Neural cell (in vitro differentiated cells): ENCODE data around the gene SDF2L1. TPM values are rescaled to one million over a fixed set of nuclear protein-coding genes. Genes with fewer than 3 reads are reported as not detected.

Source experiments
- H2AFZ ChIP-seq: fragments of 200-600, 300-800 bp; sonication (generic), shearing (Covaris generic); 2 replicates; pipeline ENCODE4 v1.6.0; 2014; ENCODE audit warnings: low read depth, mild to moderate bottlenecking, antibody characterized with exemption, low read length, moderate library complexity
- H3F3A ChIP-seq: fragments of 200-600 bp; shearing (Covaris generic); 2 replicates; pipeline ENCODE4 v1.6.1; 2016; ENCODE audit warnings: mild to moderate bottlenecking, moderate library complexity, mixed read lengths, antibody characterized with exemption, low read length; ENCODE audit not compliant: insufficient read depth, poor library complexity, severe bottlenecking
- H3K27ac ChIP-seq: fragments of 200-600, 300-800 bp; sonication (generic), shearing (Covaris generic); 2 replicates; pipeline ENCODE4 v1.5.1; 2014; ENCODE audit warnings: mild to moderate bottlenecking, low read length, moderate library complexity
- H3K27me3 ChIP-seq: fragments of 300-800, 200-600 bp; sonication (generic), shearing (Covaris generic); 2 replicates; pipeline ENCODE4 v1.6.0; 2014; ENCODE audit warnings: mild to moderate bottlenecking, low read depth, low read length, moderate library complexity; ENCODE audit not compliant: insufficient read depth
- H3K36me3 ChIP-seq: fragments of 300-800, 200-600 bp; sonication (generic), shearing (Covaris generic); 2 replicates; pipeline ENCODE4 v1.5.1; 2014; ENCODE audit warnings: mild to moderate bottlenecking, antibody characterized with exemption, low read length, moderate library complexity; ENCODE audit not compliant: insufficient read depth
- H3K4me2 ChIP-seq: fragments of 300-800, 200-600 bp; sonication (generic), shearing (Covaris generic); 2 replicates; pipeline ENCODE4 v1.6.0; 2014; ENCODE audit warnings: mild to moderate bottlenecking, low read length
- H3K4me3 ChIP-seq: fragments of 300-800, 200-600 bp; sonication (generic), shearing (Covaris generic); 2 replicates; pipeline ENCODE4 v1.5.1; 2014; ENCODE audit warnings: mild to moderate bottlenecking, low read length, moderate library complexity
- H3K79me2 ChIP-seq: fragments of 200-600 bp; shearing (Covaris generic); replicated peaks from 2 replicates; pipeline ENCODE4 v1.6.0; 2014; ENCODE audit warnings: mild to moderate bottlenecking, low read length, moderate library complexity; ENCODE audit not compliant: insufficient read depth
- H3K9ac ChIP-seq: fragments of 300-800, 200-600 bp; sonication (generic), shearing (Covaris generic); 2 replicates; pipeline ENCODE4 v1.6.1; 2016; ENCODE audit warnings: mild to moderate bottlenecking, low read length, mixed read lengths
- H3K9me2 ChIP-seq: fragments of 200-600 bp; shearing (Covaris generic); 2 replicates; pipeline ENCODE4 v1.6.1; 2016; ENCODE audit warnings: mild to moderate bottlenecking, low read length, mixed read lengths; ENCODE audit not compliant: insufficient read depth
- H3K9me3 ChIP-seq: fragments of 200-600, 300-800 bp; sonication (generic), shearing (Covaris generic); 2 replicates; pipeline ENCODE4 v1.6.1; 2016; ENCODE audit warnings: mild to moderate bottlenecking, mixed run types, low read length, moderate library complexity, mixed read lengths
- H4K20me1 ChIP-seq: fragments of 200-600 bp; shearing (Covaris generic); 2 replicates; pipeline ENCODE4 v1.6.1; 2016; ENCODE audit warnings: mild to moderate bottlenecking, mixed run types; ENCODE audit not compliant: insufficient read depth
- EP300 ChIP-seq: fragments of 450-650 bp; conservative IDR thresholded peaks from 2 replicates; pipeline ENCODE4 v1.6.1; 2014; ENCODE audit warnings: antibody characterized with exemption, mild to moderate bottlenecking, moderate library complexity; ENCODE audit not compliant: poor library complexity, severe bottlenecking
- EZH2 ChIP-seq: fragments of 200-600, 300-800 bp; shearing (Covaris generic), sonication (generic); IDR thresholded peaks from 2 replicates; pipeline ENCODE4 v1.6.1; 2014; ENCODE audit warnings: antibody characterized with exemption, low read length, borderline replicate concordance, mild to moderate bottlenecking; ENCODE audit not compliant: insufficient read depth, poor library complexity, severe bottlenecking
- MXI1 ChIP-seq: fragments of 450-650 bp; conservative IDR thresholded peaks from 2 replicates; pipeline ENCODE4 v1.6.1; 2014; ENCODE audit warnings: antibody characterized with exemption, mild to moderate bottlenecking; ENCODE audit not compliant: poor library complexity, severe bottlenecking
- POLR2AphosphoS5 ChIP-seq: IDR thresholded peaks from 2 replicates; pipeline ENCODE4 v1.6.1; 2012
- RAD21 ChIP-seq: fragments of 450-650 bp; conservative IDR thresholded peaks from 2 replicates; pipeline ENCODE4 v1.6.1; 2014; ENCODE audit warnings: antibody characterized with exemption, mild to moderate bottlenecking, moderate library complexity
- SMC3 ChIP-seq: fragments of 450-650 bp; conservative IDR thresholded peaks from 2 replicates; pipeline ENCODE4 v1.6.1; 2014; ENCODE audit warnings: antibody characterized with exemption, mild to moderate bottlenecking, moderate library complexity; ENCODE audit not compliant: poor library complexity
- TAF1 ChIP-seq: IDR thresholded peaks from 2 replicates; pipeline ENCODE4 v1.6.1; 2012; ENCODE audit warnings: low read depth
- polyA plus RNA-seq: library from polyadenylated mRNA; depleted of rRNA; stranded (reverse); fragments of >200 nt; gene quantifications from 2 replicates; pipeline ENCODE4 v1.2.3, GENCODE V29; 2014
- TF ChIP-seq, protein P1 (sequence below): fragments of 450-650 bp; IDR thresholded peaks from 2 replicates; pipeline ENCODE4 v1.5.1; 2014; ENCODE audit warnings: antibody characterized with exemption, mild to moderate bottlenecking, moderate library complexity; ENCODE audit not compliant: poor library complexity, severe bottlenecking
- TF ChIP-seq, protein P2 (sequence below): IDR thresholded peaks from 2 replicates; pipeline ENCODE4 v1.6.1; 2012; ENCODE audit warnings: borderline replicate concordance

Gene SDF2L1
- polyA plus RNA-seq, 1 donor from 2014 or later: 11.0 TPM

DNA sequence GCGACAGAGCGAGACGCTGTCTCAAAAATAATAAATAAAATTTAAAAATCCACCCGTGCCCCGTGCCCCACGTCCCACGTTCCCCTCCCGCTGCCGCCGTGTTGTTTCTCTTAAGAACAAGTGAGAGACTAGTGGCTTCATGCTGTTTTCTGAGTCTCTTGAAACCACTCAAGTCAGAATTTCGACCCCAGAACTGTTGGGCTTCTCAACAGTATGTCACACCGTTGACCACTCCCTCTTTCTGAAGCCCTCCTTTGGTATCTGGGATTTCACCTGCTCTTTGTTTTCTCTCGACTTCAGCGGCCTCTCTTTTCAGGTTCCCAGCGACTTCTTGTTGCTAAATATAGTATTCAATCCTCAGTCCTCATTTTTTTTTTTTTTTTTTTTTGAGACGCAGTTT, 24.7 kb downstream of the SDF2L1 start:
- H3K4me3 ChIP-seq: peak overlapping the region; percentile 100
- no peaks in the 10 kb centered on the region for H3K9me2 ChIP-seq
- H3K9ac ChIP-seq: peak overlapping the region; percentile 87
- H3K9me3 ChIP-seq: no peaks in the 10 kb centered on the region
- H4K20me1 ChIP-seq: no peaks in the 10 kb centered on the region
- TF ChIP-seq, protein P1, sequence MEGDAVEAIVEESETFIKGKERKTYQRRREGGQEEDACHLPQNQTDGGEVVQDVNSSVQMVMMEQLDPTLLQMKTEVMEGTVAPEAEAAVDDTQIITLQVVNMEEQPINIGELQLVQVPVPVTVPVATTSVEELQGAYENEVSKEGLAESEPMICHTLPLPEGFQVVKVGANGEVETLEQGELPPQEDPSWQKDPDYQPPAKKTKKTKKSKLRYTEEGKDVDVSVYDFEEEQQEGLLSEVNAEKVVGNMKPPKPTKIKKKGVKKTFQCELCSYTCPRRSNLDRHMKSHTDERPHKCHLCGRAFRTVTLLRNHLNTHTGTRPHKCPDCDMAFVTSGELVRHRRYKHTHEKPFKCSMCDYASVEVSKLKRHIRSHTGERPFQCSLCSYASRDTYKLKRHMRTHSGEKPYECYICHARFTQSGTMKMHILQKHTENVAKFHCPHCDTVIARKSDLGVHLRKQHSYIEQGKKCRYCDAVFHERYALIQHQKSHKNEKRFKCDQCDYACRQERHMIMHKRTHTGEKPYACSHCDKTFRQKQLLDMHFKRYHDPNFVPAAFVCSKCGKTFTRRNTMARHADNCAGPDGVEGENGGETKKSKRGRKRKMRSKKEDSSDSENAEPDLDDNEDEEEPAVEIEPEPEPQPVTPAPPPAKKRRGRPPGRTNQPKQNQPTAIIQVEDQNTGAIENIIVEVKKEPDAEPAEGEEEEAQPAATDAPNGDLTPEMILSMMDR: no peak
- no peak for TF ChIP-seq RAD21
- TF ChIP-seq, protein P2, sequence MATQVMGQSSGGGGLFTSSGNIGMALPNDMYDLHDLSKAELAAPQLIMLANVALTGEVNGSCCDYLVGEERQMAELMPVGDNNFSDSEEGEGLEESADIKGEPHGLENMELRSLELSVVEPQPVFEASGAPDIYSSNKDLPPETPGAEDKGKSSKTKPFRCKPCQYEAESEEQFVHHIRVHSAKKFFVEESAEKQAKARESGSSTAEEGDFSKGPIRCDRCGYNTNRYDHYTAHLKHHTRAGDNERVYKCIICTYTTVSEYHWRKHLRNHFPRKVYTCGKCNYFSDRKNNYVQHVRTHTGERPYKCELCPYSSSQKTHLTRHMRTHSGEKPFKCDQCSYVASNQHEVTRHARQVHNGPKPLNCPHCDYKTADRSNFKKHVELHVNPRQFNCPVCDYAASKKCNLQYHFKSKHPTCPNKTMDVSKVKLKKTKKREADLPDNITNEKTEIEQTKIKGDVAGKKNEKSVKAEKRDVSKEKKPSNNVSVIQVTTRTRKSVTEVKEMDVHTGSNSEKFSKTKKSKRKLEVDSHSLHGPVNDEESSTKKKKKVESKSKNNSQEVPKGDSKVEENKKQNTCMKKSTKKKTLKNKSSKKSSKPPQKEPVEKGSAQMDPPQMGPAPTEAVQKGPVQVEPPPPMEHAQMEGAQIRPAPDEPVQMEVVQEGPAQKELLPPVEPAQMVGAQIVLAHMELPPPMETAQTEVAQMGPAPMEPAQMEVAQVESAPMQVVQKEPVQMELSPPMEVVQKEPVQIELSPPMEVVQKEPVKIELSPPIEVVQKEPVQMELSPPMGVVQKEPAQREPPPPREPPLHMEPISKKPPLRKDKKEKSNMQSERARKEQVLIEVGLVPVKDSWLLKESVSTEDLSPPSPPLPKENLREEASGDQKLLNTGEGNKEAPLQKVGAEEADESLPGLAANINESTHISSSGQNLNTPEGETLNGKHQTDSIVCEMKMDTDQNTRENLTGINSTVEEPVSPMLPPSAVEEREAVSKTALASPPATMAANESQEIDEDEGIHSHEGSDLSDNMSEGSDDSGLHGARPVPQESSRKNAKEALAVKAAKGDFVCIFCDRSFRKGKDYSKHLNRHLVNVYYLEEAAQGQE: no peak
- no peak for TF ChIP-seq EP300
- TF ChIP-seq POLR2AphosphoS5: no peak
- TF ChIP-seq TAF1: no peak
- no peak for TF ChIP-seq MXI1
- no peak for TF ChIP-seq SMC3
- no peak for TF ChIP-seq EZH2
- H3K36me3 ChIP-seq: peaks cover 6% of the 10 kb centered on the region
- peak overlapping the region; percentile 89 for H3K27ac ChIP-seq
- no peak overlapping the region for H2AFZ ChIP-seq
- no peaks in the 10 kb centered on the region for H3F3A ChIP-seq
- peak overlapping the region; percentile 8 for H3K4me2 ChIP-seq
- no peaks in the 10 kb centered on the region for H3K27me3 ChIP-seq
- H3K79me2 ChIP-seq: peaks cover 4% of the 10 kb centered on the region

GRCh38 chr22:21669026-21669425, 26.9 kb downstream of the SDF2L1 start:
- H4K20me1 ChIP-seq: no peaks in the 10 kb centered on the region
- no peak overlapping the region for H2AFZ ChIP-seq
- no peaks in the 10 kb centered on the region for H3K27me3 ChIP-seq
- H3K9me2 ChIP-seq: no peaks in the 10 kb centered on the region
- peaks cover 6% of the 10 kb centered on the region for H3K36me3 ChIP-seq
- no peaks in the 10 kb centered on the region for H3F3A ChIP-seq
- no peak overlapping the region for H3K27ac ChIP-seq
- H3K4me3 ChIP-seq: no peak overlapping the region
- H3K4me2 ChIP-seq: no peak overlapping the region
- H3K9ac ChIP-seq: no peak overlapping the region
- no peaks in the 10 kb centered on the region for H3K9me3 ChIP-seq
- TF ChIP-seq SMC3: no peak
- TF ChIP-seq TAF1: no peak
- TF ChIP-seq, protein P2: no peak
- TF ChIP-seq POLR2AphosphoS5: no peak
- H3K79me2 ChIP-seq: peaks cover 4% of the 10 kb centered on the region
